Subcutaneous adipose tissue (tissue), 4 donors: Measurements from ENCODE around the gene PARP15. TPM values are rescaled to one million over a fixed set of nuclear protein-coding genes. Genes with fewer than 3 reads are reported as not detected.

ENCODE experiments used
- CTCF ChIP-seq: fragments of 450-650 bp; IDR thresholded peaks from one replicate; pipeline ENCODE4 v1.5.1; 2016; ENCODE audit warnings: low read depth, mild to moderate bottlenecking, control low read depth, antibody characterized with exemption, moderate library complexity
- total RNA-seq, 4 donors: library from RNA; depleted of rRNA; stranded (reverse); fragments of >200 nt; gene quantifications; one replicate each; pipeline ENCODE4 v1.1.0, GENCODE V29; 2016

Gene PARP15
- total RNA-seq, 4 donors from 2014 or later: 4.9 to 20.7 (median 8.0) TPM

- no peak for TF ChIP-seq CTCF
These were observed 104.0 kb downstream of the PARP15 start for GRCh38 chr3:122681284-122681973.

- no peak for TF ChIP-seq CTCF
These were observed 104.5 kb downstream of the PARP15 start for GRCh38 chr3:122681974-122682409.

- TF ChIP-seq CTCF: no peak
These were observed 109.8 kb downstream of the PARP15 start for GRCh38 chr3:122687298-122687697.

Other genes with a start within 250 kb of the PARP15 start
- gene MIX23, start 194.4 kb upstream of the PARP15 start, total RNA-seq: 10 to 100 TPM; 10.4 to 20.2 (median 14.4) TPM
- 10 to 100 TPM; 18.7 to 28.8 (median 24.5) TPM for gene FAM162A, start 193.5 kb upstream of the PARP15 start, total RNA-seq
- gene WDR5B, start 161.6 kb upstream of the PARP15 start, total RNA-seq: 1 to 10 TPM; 4.1 to 6.6 (median 6.1) TPM
- gene KPNA1, start 62.7 kb upstream of the PARP15 start, total RNA-seq: 10 to 100 TPM; 35.9 to 54.8 (median 42.4) TPM
- 10 to 100 TPM; 23.6 to 50.7 (median 31.3) TPM for gene PARP9, start 13.3 kb upstream of the PARP15 start, total RNA-seq
- gene DTX3L, start 13.3 kb upstream of the PARP15 start, total RNA-seq: 10 to 100 TPM; 22.0 to 33.0 (median 26.3) TPM
- 100 to 1,000 TPM in 1 of 4 donors, 10 to 100 TPM in 3; 65.2 to 107 (median 85.5) TPM for gene PARP14, start 103.2 kb downstream of the PARP15 start, total RNA-seq
- 10 to 100 TPM in 3 of 4 donors, 1 to 10 TPM in 1; 8.1 to 24.0 (median 20.6) TPM for gene HSPBAP1, start 216.2 kb downstream of the PARP15 start, total RNA-seq
- 10 to 100 TPM; 21.1 to 27.1 (median 23.2) TPM for gene SLC49A4, start 217.4 kb downstream of the PARP15 start, total RNA-seq